ENCODE data around the gene IRAK4.

GRCh38 chr12:43816168-43816567, 57.4 kb downstream of the IRAK4 start:
- TF ChIP-seq CTCF (IDR thresholded peaks at IDR 0.05) (no peak), POLR2A (IDR thresholded peaks at IDR 0.05; ENCODE audit: low read depth) (no peak), POLR2AphosphoS5 (IDR thresholded peaks at IDR 0.05) (no peak)

Data from esophagus muscularis mucosa (tissue), 3 donors.